Stimulated activated CD4-positive, alpha-beta T cell treated with anti-CD3 and anti-CD28 coated beads, Interleukin-12 subunit alpha, Interleukin-12 subunit beta, amount 100 ng/mL, for 48 hours (primary cell): ENCODE data around the gene ABCA6.
"Not testable (repeated sequence)": the region's sequence is repeated elsewhere in the genome, so short reads cannot be mapped to it uniquely, and the experiment has no call there.

Experiments used
- DNase-seq, 3 donors: peaks; one replicate each; pipeline ENCODE4 v3.0.0-alpha.2; 2020; ENCODE audit warnings: low read depth in 2 of 3, low spot score in 1 of 3

The ABCA6 gene, protein sequence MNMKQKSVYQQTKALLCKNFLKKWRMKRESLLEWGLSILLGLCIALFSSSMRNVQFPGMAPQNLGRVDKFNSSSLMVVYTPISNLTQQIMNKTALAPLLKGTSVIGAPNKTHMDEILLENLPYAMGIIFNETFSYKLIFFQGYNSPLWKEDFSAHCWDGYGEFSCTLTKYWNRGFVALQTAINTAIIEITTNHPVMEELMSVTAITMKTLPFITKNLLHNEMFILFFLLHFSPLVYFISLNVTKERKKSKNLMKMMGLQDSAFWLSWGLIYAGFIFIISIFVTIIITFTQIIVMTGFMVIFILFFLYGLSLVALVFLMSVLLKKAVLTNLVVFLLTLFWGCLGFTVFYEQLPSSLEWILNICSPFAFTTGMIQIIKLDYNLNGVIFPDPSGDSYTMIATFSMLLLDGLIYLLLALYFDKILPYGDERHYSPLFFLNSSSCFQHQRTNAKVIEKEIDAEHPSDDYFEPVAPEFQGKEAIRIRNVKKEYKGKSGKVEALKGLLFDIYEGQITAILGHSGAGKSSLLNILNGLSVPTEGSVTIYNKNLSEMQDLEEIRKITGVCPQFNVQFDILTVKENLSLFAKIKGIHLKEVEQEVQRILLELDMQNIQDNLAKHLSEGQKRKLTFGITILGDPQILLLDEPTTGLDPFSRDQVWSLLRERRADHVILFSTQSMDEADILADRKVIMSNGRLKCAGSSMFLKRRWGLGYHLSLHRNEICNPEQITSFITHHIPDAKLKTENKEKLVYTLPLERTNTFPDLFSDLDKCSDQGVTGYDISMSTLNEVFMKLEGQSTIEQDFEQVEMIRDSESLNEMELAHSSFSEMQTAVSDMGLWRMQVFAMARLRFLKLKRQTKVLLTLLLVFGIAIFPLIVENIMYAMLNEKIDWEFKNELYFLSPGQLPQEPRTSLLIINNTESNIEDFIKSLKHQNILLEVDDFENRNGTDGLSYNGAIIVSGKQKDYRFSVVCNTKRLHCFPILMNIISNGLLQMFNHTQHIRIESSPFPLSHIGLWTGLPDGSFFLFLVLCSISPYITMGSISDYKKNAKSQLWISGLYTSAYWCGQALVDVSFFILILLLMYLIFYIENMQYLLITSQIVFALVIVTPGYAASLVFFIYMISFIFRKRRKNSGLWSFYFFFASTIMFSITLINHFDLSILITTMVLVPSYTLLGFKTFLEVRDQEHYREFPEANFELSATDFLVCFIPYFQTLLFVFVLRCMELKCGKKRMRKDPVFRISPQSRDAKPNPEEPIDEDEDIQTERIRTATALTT (N-terminal part only)

DNA sequence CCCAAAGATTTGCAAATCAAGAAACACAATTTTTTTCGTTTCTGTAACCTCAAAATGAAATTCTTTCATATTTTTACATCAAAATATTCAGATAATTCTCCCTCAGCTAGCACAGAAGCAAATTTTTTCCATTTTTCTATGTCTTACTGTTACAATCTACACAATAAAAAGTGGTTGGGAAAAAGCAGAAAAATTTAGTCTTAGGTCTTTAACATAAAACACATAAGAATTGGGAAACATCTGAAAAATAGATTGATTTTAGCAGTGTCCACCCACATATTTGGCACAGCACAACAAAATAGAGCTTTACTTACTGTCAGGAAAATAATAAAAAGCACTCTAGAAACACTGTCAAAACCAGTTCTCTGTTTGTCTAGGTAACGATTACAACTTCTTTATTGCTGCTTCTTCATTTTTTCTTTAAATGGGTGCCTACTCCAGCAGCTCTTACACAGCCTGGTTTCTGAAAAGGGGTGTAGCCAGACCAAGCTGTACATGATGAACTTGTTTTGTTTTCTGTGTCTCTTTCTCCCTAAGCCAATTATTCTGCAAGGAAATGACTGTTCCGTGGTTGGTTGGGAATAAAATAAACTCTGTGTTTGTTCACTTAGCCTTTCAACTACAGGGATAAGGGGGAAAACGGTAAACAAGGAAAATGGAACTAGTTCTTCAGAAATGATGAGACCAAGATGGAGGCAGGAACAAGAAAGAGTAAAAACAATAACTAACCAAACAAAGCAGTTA, at the start of gene ABCA6:
Gene ABCA6 (minus strand): TSS at position 465 of the 744 bp plus-strand sequence. CDS start 1,192 bp downstream, outside the sequence.
- DNase-seq = no peak

DNA sequence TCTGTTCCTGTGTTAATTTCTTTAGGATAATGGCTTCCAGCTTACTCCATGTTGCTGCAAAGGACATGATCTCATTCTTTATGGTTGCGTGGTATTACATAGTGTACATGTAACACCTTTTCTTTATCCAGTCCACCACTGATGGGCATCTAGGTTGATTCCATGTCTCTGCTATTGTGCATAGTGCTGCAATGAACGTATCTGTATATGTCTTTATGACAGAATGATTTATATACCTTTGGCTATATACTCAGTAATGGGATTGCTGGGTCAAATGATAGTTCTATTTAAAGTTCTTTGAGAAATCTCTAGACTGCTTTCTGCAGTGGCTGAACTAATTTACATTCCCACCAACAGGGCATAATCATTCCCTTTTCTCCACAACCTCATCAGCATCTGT, 47.1 kb upstream of the ABCA6 start:
- DNase-seq = no peak

DNA sequence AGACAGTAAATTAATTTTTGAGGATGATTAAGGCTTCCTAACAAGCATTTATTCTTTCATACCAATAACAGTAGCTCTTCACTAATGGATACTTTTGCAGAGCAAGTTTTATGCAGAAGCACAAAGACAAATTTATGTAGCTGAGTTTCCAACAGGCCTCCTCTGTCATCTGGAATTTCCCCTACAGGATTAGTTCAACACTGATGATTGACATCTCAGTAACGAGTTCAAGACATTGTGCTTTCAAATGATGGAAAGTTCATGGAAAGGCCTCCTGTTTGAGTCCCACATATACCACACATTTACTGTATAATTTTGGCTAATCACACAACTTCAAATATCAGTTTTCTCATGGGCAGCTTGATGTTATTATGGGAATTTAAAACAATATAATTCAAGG, 46.4 kb upstream of the ABCA6 start:
- DNase-seq = no peak

DNA sequence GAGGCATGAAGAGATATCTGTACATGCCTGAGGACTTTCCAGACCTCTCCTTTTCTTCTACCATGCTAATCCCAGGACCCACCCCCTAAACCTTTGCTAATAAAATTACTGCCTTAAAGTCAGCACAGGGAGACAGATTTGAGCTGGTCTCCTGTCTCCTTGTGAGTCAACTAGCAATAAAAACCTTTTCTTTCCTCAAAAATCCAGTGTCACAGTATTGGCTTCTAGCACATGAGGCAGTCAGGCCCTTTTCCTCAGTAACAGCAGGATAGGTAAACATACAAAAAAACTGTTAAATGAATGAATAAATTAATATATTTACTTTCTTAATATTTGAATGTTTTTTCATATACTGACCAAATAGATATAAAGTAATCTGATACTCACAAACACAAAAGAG, 45.6 kb upstream of the ABCA6 start:
- DNase-seq = no peak

DNA sequence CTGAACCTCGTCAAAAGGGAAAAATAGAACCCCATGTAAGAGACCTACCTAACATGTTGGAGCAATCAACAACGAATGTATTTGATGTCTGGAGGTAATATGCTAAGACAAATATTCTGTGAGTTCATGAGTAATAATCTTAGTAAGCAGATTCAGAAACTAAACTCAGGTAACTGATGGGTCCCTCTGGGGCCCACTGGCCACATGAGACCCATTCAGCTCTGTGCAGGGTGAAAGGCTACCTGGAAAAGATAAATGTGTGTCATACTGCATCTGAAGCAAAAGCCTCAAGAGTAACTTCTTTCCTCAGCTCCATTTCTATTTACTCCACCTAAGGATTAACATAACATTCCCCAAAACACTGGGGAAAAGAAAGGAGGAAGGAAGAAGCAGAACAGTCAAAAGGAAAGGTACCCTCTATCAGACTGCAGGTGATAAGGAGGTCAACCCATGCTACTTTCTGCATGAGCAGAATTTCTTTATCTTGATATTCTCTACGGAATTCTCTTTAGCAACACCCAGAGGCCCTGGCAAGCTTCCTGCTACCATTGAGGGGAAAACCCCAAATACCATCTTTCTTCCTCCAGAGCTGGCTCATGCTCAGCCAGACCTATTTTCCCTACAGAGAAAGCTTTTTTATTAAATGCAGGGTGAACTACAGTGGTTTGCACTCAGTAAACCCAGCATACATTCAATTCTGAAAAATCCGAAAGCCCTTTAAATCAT, 37.7 kb upstream of the ABCA6 start:
- no peak for DNase-seq

DNA sequence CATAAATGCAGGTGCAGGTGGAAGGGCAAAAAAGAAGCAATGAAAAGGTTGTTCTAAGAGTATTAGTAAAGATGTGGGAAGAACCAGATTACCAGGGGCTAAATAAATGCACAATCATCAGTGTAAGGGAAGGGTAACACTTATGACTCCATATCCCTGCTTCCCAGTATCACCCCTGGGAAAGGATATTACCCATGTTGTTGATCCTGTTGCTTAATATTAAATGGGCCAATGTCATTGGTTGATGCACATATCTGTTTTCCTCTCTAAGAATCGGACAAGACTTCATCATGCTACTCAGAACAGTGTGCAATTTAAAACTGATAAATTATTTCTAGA, 34.7 kb upstream of the ABCA6 start:
- DNase-seq = no peak

DNA sequence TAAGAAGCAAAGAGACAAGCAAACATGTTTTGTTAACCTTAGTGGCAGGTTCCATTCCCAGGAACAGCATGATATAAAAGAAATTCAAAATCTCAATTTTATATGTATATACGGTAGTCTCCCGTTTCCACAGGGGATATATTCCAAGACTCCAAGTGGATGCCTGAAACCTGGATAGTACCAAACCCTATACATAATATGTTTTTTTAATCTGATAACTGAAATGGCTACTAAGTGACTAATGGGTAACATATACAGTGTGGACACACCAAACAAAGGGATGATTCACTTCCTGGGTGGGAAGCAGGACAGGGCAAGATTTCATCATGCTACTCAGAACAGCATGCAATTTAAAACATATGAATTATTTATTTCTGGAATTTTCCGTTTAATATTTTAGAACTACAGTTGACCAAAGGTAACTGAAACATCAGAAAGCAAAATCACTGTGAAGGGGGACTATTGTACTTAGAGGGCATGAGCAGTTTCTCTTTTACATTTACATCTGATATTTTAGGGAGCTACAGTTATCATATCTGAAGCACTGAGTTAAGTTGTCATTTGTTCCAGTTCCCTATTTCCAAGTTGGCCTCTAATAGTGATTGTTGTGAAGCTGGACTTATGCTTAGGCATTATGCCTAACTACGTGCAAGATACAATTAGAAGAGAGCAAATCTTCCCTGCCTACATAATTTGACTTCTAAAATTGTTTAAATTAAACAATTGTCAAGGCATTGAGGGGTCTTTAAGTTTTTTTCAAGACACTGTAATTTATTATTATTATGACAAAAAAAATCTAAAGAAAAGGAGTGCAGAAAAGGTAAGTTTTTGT, 34.1 kb upstream of the ABCA6 start:
- DNase-seq = no peak

DNA sequence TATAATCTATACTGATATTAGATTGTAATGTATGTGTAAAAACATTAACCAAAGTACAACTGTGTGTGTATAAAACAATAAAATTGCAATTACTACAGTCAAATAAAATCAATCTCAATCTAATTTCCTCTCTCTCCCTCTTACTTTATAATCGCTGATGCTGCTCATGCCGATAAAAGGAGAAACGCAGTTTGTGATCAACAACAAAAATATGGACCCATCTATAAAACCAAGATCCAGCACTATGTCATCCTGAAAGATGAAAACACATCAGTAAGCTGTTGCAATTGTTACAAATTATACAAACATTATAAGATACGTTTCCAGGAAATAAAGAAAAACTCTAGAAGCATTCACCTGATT, 33.5 kb upstream of the ABCA6 start:
- DNase-seq = no peak

DNA sequence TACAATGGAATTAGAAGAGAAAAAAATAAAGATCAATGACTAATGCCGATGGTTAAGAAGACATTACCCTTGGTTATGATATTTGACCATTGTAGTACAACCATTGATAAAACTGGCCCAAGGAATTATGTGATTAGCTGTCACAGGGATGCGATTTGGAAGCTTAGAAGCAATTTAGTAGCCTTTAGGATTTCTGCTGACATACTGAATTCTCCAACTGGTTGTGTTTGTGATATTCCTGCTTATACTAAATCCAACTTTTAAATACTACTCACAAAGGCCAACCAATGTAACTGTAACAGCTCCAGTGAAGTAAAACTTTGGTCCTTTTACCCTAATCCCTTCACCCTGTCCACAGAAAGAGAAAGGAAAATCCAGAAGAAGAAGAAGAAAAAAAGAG, 31.4 kb upstream of the ABCA6 start:
- no peak for DNase-seq

DNA sequence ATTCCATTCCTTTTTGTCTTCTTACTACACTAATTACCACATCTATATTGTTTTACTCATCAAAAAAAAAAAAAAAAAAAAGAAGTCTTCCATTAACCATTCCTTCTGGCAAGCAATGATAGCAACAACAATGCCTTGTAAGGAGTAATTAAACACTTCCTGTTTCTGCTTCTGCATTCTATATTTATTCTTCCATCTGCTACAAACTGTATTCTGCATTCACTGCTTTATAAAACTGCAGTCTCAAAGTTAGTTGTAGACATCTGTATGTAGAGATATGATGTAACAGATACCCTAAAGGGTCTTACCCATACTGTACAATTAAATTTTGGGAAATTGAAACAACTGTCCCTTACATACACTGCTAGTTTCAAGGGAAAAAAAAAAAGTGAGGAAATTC, 28.7 kb upstream of the ABCA6 start:
- DNase-seq = no peak

DNA sequence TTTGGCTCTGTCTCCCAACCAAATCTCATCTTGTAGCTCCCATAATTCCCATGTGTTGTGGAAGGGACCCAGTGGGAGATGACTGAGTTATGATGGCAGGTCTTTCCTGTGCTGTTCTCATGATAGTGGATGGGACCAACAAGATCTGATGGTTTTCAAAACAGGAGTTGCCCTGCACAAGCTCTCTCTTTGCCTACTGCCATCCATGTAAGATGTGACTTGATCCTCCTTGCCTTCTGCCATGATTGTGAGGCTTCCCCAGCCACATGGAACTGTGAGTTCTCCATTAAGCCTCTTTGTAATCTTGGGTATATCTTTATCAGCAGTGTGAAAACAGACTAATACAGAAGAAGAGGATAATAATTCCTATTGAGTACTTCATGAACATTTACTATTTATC, 26.9 kb upstream of the ABCA6 start:
- DNase-seq = not testable (repeated sequence)

DNA sequence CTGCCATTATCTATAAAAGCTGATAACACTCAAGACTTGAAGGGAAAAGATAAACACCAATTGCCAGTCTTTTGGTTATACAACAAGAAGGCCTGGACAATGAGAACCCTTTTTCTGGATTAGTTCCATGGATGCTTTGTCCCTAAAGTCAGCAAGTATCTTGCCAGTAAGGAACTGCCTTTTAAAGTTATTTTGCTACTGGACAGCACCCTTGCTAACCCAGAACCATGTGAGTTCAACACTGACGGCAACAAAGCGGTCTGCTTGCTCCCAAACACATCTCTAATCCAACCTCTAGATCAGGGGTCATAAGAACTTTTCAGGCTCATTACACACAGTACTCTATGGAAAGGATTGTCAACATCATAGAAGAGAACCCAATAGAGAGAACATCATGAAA, 25.3 kb upstream of the ABCA6 start:
- no peak for DNase-seq

DNA sequence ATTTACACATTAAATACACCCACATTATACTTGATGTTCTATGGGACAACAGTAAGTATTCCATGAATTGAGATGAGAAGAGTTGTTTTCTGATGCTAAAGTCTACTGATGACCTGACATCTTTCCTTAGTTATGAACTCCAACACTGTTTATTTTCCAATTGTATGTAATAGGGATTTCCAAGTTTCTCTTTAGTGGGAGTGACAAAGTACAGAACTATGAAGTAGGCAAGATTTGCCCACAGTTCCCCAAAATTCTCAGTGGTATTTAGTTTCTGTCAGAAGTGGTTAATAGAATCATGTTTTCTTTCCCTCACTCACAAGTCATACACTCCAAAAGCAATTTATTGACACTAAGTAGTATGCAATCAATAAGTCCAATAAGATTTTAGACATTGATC, 22.5 kb upstream of the ABCA6 start:
- DNase-seq = no peak

DNA sequence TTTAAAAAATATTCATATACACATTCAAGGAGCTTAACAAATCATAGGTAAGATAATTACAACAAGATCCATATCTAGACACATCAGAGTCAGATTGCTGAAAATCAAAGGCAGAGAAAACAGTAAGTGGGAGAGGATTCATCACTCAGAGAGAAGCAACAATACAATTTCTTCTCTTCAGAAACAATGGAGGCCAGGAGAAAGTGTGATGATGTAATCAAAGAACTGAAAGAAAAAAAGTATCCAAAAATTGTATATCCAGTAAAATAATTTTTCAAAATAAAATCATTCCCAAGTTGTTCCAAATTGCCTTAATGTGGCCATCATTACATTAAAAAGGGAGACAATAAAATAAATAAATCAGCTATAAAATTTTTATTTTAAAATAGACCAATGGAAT, 17.7 kb upstream of the ABCA6 start:
- no peak for DNase-seq

DNA sequence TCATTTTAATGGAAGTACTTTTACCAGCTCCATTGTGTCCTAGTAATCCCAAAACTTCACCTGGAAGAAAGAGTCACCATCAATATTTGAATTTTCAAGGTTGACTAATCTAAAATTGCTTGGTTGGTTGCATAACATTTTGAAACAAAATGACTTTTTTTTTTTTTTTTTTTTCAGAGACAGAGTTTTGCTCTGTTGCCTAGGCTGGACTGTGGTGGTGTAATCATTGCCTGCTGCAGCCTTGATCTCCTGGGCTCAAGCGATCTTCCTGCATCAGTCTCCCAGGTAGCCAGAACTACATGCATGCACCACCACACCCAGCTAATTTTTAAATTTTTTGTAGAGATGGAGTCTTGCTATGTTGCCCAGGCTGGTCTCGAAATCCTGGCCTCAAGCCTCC, 12.6 kb upstream of the ABCA6 start:
- DNase-seq = no peak

DNA sequence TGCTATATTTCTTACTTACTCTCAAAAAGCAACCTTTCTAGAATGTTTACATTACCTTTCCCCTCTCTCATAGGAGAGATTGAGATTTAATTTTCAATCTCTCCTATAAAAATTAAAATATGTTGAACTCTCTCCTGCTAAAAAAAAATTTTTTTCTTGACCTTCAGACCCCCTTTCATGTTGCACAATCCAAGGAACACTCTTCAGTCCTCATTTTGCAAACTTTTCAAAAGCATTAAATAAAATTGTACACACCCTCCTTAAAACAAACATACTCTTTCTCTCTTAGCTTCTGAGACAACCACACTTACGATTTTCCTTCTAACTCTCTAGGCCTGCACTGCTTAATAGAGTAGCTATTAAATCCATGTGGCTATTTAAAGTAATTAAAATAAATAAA, 8.6 kb upstream of the ABCA6 start:
- DNase-seq = no peak

DNA sequence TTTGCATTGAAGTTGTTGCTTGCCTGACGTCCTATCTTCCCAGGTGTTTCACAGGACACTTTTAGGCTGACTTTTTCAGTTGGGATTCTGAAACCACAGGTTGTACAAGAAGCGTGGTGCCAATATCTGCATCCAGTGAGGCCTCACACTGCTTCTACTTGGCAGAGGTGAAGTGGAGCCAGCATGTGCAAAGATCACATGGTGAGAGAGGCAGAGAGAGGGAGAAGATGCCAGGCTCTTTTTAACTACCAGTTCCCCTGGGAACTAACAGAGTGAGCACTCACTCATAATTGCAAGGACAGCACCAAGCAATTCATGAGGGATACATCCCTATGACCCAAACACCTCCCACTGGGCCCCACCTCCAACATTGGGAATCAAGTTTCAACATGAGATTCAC, 5.8 kb upstream of the ABCA6 start:
- DNase-seq = no peak

DNA sequence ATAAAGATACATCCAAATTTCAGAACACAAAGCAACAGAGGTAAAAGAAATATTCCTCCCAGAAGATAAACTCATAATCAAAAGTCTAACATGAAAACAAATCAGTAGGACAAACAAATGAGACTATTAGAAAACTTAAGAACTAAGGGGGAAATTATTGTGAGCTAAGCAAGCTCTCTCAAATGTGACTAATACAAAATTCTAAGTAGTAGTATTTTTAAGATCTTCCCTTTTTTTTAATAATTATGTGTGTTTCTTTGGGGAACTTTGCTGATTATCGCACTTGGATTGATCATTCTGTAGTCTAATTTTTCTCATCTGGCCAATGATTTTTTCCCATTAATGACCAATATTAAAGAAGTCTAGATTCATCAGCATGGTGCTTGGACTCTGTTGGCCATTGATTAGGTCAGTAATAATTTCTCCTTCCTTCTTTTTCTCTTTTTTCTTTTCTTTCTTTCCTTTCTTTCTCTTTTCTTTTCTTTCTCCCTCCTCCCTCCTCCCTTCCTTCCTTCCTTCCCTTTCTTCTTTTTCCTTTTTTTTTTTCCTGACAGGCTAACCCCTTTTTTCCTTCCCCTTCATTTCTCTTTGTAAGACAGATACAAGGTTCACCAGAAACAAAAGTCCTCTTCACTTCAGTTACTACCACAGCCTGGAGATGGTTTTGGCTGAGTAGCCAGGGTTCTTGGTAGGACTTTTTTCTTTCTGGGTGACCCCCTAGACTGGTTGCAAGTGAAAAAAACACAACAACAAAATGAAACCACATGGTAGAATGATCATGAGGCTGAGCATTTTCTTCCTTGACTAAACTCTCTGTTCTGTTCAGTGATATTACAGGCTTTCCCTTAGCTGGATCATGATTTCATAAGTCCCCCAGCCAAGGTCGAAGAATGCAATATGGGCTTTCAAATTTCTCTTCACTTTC, 2.9 kb upstream of the ABCA6 start:
- DNase-seq = no peak
